B cell (primary cell): ENCODE data around the gene CPA4.

Experiments used
- CTCF ChIP-seq: fragments of 200-600 bp; IDR thresholded peaks from one replicate; pipeline ENCODE4 v1.8.0; 2022; ENCODE audit warnings: antibody characterized with exemption, mild to moderate bottlenecking
- EZH2 ChIP-seq: IDR thresholded peaks from 2 replicates; pipeline ENCODE4 v1.6.1; 2012; ENCODE audit warnings: borderline replicate concordance, low read depth, mild to moderate bottlenecking, moderate library complexity, low read length; ENCODE audit not compliant: insufficient read depth, poor library complexity, severe bottlenecking

GRCh38 chr7:130273081-130273932 lies 19.7 kb upstream of the CPA4 start:
- TF ChIP-seq CTCF (no peak), EZH2 (no peak)
